NCI-H510A treated with DMSO at 0.1 percent for 48 hours (cell line): ENCODE data around the gene MGAT4A.
A peak's percentile ranks its signal among the peaks of the same experiment; 100 is the strongest.
"Not testable (repeated sequence)": the region's sequence is repeated elsewhere in the genome, so short reads cannot be mapped to it uniquely, and the experiment has no call there.

Source experiments
- DNase-seq: peaks from one replicate; lab custom pipeline; 2025; lab: John Stamatoyannopoulos, UW

MGAT4A gene

DNA sequence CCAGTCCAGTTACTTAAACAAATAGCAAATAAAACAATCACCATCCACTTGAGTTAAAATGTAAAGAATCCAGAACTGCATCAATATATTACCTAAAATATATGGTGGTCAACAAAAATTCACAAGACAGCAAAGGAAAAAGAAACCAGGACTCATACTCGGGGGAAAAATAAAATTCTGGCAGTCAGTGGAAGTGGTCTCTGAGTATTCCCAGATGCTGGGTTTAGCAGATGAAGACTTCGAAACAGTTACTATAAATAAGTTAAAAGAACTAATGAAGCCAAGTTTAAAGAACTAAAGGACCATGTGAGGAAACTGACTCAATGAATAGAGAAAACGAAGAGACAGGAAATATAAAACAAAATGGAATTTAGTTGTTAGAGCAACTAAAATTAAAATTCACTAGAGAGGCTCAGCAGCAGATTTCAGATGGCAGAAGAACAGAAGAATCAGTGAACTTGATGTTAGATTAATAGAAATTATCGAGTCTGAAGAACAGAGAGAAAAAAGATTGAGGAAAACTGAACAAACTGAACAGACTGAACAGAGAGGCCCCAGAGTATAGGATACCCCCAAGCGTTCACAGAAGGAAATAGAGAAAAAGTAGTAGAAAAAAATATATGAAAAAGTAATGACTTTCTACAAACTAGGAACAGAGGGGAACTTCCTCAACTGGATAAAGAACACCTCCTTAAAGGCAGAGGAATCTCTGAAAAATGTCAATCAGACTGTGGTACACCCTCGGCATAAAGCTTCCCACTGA, 27.9 kb downstream of the MGAT4A start:
- no peak for DNase-seq

DNA sequence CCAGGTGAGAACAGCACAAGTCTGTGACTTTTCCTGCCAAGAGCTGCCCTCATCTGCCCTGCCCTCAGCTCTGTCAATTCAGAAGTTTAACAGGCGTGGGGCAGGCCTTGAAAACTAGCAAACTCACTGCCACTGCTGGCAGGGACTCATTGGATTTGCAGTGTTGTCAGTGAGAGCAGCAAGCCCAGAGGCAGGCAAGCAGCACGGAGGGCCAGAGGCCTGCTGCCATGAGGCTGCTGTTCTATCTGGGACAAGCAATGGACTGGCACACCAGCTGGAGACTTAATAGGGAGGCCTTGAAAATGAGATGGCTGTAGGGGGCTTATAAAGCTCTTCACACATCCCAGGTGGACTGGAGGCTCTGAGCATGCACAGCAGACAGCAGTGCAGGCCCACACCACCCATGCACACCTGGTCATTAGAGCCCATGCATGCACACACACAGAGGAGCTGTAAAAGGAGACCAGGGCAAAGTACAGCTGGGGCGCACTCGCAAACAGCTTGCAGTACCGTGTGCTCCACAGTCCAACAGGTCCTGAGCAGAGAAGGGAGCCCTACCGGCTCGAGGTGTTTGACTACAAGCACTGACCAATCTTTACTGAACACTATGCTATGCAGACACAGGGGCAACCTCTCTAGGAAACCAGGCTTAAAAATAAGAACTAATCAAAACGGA, 28.7 kb downstream of the MGAT4A start:
- peak; percentile 48 for DNase-seq

DNA sequence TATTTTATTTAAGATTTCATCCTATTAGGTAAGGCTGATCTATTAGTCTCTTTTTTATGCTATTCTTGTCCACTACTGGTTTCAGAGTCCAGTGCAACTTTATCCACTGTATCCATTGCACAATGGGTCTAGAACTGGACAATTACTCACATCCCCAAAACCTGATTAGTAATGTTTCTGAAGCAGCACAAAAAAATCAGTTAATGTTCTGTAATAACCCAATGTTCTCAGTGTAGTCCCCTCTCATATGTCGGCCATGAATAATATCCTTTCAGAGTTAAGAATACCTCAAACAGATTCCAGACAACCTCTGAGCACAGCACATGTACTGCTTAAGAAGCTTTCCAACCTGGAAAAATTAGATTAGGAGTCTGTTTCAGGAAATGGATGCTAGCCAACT, 29.7 kb downstream of the MGAT4A start:
- DNase-seq: no peak

DNA sequence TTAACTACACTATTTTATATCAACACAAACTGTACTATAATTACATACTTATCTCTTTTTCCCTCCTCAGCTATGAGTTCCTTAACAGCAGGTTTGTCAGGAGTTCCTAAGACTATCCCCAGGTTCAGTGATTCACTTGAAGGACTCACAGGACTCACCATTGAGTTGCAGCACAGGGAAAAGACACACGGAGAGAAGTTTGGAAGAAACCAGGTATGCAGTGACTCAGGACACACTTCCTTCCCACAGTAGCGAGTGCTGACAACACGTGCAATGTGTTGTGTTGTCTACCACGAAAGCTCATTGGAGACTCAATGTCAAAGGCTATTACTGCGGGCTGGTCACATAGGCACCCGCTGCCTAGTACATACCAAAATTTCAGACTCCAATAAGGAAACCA, 32.0 kb downstream of the MGAT4A start:
- no peak for DNase-seq

DNA sequence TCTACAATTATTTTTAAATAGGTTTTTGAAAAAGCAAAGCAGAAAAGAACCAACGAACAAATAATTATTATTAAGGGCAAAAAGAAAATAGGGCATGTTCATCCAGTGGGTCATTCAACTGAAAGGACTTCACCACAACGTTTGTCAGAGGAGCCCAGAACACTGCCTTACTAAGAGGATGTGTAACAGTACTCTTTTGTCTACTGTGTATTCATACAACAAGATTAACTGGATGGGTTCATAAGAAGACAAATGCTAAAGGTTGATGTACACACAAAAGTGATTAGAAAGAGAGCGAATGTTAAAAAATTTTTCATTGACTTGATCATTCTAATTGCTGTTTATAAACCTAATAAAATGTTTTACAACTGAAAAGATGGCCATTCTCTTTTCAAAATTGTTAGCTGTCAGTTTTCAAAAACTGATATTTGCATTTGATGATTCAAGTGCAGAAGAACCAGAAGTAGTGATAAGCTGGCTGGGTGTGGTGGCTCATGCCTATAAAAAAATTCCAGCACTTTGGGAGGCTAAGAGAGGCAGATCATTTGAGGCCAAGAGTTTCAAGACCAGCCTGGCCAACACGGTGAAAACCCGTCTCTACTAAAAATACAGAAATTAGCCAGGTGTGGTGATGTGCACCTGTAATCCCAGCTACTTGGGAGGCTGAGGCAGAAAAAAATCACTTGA, 33.1 kb downstream of the MGAT4A start:
- DNase-seq: no peak

DNA sequence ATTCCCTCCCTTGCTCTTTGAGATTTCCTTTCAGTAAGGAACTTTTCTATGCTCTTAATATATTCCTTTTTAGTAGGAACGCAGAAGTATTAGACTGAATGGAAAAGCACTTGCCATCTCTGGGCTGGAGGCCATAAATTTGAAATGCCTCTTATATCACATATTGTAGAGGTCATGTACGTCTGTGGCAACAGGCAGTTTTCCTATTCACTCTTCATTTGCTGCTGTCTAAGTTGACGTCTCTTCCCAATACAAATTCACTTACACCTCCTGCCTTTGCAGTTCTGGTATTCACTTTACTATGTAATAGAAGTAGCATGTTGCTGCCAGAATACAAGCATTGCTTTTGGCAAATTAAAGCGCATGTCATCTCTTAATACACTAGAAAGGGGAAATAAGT, 34.7 kb downstream of the MGAT4A start:
- no peak for DNase-seq

DNA sequence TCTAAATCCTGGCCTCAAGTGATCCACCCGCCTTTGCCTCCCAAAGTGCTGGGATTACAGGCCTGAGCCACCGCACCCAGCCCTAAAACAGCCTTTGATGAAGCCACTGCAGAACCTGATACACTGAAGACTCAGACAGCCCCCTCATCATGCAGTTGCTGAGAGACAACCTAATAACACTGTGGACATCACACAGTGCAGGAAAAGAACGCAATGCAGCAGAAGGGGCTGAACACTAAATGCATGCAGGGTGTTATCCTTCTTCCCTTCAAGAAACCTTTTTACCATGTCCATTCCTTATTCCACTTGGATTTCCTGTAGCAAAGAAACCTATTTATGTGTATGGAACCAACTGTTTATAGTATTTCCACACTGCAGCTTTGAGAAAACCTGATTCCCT, 35.7 kb downstream of the MGAT4A start:
- DNase-seq: no peak

DNA sequence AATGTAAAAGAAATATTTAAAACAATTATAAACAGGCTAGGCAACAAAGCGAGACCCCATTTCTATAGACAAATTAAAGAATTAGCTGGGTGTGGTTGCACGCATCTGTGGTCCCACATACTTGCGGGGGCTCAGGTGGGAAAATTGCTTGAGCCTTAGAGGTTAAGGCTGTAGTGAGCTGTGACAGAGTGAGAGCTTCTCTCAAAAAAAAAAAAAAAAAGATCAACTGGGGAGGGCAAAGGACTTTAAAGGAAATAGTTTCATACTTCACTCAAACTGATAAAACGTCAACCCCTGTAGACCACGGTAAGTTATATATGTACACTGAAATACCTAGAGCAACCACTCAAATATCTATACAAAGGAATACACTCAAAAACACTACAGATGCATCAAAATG, 37.5 kb downstream of the MGAT4A start:
- DNase-seq: no peak

DNA sequence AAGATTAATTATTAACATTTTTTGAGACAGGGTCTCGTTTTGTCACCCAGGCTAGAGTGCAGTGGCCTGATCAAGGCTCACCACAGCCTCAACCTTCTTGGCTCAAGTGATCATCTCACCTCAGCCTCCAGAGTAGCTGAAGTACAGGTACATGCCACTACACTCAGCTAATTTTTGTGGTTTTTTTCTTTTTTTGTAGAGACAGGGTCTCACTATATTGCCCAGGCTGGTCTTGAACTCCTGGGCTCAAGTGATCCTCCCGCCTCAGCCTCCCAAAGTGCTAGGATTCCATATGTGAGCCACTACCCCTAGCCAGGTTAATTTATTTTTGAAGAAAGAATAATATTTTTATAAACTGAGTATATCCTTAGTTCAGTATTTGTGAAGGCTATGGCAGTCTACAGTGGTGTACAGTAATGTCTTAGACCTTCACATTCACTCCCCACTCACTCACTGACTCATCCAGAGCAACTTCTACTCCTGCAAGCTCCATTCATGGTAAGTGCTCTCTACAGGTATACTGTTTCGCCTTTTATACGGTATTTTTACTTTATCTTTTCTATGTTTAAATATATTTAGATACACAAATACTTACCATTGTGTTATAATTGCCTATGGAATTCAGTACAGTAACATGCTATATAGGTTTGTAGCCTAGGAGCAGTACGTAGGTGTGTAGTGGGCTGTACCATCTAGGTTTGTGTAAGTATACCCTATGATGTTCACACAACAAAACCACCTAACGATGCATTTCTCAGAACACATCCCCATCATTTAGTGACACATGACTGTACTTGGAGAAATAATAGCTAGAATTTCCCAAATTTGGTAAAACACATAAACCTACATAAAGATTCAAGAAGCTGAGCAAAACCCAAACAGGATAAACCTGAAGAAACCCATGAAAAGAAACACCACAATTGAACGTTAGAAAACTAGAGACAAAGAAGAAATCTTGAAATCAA, 38.6 kb downstream of the MGAT4A start:
- DNase-seq: no peak

DNA sequence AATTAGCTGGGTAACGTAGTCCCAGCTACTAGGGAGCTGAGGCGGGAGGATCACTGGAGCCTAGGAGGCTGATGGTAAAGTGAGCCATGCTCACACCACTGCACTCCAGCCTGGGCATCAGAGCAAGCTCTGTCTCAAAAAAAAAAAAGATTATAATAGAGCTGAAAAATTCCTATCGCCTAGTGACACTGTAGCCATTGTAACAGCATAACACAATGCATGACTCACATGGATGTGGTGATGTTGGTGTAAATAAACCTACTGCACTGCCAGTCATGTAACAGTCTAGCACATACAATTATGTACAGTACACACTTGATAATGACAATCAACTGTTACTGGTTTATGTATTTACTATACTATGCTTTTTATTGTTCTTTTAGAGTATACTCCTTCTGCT, 39.6 kb downstream of the MGAT4A start:
- DNase-seq: no peak

DNA sequence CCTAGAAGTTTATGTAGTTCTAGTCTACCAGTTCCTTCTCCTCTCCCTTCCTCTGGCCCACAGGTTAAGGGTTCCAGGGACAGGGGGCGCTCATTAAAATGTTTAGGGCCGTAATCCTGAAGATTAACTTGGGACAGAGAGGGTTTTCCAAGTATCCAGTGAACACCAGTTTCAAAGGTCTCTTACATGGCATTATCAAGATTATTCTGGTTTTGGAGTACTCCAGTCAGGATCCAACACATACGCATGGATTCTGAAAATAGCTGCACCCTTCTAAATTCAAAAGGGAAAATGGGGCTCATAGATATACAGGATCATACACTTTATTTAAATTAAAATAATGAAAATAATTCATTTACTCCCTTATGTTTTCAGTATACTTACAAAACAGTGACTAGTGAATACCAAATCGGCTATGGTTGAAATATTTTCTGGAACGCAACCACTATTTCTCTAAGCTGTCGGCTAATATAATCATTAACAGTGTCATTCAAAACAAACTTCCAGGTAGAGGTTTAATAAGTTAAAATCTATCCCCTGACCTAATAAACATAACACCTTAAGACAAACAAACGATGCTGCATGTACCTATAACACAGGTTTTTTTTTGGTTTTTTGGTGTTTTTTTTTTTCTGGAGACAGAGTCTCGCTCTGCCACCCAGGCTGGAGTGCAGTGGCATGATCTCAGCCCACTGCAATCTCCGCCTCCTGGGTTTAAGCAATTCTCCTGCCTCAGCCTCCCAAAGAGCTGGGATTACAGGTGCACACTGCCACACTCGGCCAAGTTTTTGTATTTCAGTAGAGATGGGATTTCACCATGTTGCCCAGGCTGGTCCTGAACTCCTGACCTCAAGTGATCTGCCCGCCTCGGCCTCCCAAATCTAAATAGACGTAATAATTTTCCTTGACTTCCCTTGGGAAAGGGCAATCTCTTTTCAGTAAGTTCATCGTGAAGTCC, 44.7 kb downstream of the MGAT4A start:
- DNase-seq: no peak

DNA sequence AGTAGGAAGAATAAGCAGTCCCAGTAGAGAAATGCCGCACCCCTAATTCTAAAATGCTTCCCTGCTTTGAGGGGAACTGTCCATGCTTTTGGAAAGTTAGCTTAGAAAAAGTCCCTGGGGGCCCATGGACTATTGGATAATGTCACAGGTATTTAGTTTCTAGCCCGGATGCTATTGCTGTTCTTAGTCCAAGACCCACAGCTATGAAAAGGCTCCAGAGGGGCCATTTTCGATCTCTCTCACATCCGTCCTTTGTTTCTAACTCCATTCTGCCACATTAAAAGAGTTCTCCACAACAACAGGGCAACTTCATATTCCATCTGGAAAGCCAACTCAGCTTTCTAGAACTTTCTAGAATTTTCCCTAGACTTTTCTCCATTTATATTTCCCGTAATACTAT, 47.2 kb downstream of the MGAT4A start:
- DNase-seq: no peak

DNA sequence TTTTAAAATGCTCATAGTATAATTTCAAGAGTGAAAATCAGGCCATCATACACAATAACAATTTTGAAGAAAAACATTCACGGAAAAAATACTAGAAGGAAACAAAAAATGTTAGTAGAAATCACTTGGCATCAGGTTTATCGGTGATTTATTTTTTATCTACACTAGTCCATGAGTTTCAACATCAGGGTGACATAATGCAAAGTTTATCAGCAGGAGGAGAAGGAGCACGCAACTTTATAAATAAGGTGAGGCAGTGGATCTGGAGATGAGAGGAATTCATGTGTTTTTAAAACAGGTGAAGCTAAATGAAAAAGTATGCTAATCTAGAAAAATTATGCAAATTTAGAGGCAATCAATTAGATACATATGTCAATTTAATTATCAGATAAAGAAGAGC, 54.2 kb downstream of the MGAT4A start:
- DNase-seq: no peak

DNA sequence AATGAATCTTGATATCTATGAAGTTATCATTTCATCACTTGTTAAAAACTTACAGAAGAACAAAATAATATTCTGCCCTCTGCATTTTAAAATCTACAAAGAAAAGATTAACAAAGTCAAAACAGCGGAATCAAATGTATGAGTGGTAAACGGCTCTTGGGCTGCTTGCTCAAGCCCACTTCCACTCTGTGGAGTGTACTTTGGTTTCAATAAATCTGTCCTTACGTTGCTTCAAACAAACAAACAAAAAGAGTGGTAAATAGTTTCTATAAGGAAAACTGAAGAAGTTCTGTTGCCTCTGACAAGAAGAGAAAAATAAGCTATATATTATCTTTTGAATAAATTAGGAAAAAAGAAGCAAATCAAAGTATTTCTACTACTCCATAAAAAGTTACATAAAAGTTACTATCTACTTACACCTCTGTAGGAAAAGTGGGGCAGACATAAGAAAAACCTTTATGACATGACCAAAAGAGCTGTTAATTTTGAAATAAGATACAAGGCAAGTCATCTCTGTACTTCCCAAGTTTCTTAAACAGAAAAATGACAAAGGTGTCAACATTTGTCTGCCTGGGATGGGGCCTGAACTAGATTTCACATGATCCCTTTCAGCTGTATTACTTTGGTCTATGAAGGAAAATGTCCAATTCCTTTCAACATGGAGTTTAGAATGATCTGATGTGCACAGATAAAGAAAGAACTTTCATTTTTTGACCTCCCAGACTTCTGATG, 56.5 kb downstream of the MGAT4A start:
- no peak for DNase-seq

DNA sequence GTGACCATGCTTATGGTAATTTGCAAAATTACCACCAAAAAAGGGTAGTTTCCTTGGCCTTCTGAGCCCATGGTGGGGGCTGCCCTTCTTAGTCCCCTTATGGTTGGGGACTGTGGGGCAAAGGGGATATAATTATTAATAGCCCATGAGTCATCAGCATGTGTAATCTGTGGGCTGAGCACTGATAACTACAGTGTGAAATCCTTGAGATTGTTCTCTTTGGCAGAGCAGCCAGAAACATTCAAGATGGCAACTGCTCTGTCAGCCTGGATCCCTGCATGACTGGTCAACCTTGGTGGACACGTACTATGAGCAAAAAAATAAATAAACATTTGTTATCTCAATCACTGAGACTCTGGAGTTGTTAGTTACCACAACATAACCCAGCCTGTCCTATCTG, 61.3 kb downstream of the MGAT4A start:
- no peak for DNase-seq

DNA sequence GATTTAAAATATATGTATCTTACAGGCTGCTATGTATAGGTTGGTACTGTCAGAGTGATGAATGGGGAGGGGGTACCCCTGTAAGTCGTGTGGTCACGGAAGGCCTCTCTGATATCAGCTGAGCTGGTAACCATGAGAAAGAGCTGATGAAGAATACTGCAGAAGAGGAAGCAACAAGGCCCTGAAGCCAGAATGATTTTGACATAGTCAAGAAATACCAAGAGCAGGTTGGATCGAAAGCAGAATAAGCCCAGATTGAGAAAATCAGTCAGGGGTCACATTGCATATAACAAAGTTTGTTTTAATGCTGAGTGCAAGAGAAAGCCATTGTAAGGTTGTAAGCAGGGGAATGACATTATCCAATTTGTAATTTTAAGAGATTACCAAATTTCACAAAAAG, 65.3 kb downstream of the MGAT4A start:
- DNase-seq: no peak

DNA sequence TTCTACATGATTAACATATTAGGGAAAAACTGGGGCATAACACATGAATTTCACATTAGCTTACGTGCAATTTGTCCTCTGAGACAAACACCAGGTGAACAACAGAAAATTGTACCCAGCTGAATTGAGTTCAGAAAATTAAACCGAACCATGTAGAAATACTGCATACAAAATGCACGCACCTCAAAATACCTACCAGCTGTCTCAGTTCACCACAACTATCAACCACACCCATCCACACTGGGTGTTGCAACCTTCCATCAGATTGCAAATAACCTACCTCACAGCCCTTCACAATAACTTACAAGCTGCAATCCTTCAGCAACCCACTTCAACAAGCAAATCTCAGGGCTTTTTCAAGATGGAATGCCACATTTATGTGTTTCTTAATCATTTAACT, 66.6 kb downstream of the MGAT4A start:
- DNase-seq: no peak

DNA sequence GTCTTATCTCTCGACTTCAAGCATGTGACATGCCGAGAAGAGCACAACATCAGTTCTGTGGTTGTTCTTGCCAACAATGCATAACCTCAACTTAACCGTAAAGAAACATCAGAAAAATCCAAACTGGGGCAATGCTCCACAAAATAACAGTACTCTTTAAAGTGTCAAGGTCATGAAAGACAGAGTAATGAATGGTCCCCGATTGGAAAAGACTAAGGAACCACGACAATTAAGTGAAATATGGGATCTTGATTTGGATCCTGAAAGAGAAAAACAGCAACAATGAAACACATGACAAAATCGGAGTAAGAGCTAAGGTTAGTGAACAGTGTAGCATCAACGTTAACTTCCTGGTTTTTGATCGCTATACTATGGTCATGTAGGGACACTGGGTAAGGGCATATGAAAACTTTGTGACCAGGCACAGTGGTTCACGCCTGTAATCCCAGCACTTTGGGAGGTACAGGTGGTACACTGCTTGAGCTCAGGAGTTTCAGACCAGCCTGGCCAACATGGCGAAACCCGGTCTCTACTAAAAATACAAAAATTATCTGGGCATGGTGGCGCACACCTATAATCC, 67.3 kb downstream of the MGAT4A start:
- no peak for DNase-seq

DNA sequence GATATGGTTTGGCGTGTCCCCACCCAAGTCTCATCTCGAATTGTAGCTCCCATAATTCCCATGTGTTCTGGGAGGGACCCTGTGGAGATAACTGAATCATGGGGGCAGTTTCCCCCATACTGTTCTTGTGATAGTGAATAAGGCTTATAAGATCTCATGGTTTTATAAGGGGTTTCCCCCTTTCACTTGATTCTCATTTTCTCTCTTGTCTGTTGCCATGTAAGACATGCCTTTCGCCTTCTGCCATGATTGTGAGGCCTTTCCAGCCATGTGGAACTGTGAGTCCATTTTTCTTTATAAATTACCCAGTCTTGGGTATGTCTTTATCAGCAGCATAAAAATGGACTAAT, 71.5 kb downstream of the MGAT4A start:
- not testable (repeated sequence) for DNase-seq
